Measurements from ENCODE around the gene GABRG3. TPM values are rescaled to one million over a fixed set of nuclear protein-coding genes. Genes with fewer than 3 reads are reported as not detected.

The GABRG3 gene
- total and polyA plus RNA-seq, 2 of the 4 experiments (the other 2 are of a cell fraction), result not detected

DNA sequence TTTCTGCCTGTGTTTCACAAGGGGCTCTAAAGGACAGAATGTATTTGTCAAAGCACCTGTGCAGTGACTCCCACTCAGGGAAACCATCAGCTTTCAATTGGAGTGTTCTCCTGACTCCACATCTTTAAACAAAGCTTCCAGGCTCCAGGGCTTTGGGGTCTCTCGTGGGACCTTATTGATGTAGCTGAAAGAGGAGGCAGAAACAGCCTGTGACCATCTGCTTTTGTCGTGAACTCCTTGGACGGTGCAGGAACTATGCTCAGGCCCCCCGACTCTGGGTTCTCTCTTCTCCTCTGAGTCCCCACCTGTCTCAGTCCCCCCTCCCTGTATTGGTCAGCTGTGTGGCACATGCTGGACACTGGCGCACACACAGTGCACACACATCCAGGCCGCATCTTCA lies 486.8 kb downstream of the GABRG3 start:
- Histone ChIP-seq H3K36me3 (ENCODE audit: control insufficient read depth, insufficient read depth, low read length) (no peaks in the 10 kb centered on the region), H3K56ac (ENCODE audit: extremely low read depth, insufficient read depth, low read length) (no peak overlapping the region), H3K27me3 (ENCODE audit: control insufficient read depth, insufficient read depth, low read length) (no peaks in the 10 kb centered on the region), H4K20me1 (ENCODE audit: insufficient read depth, low read length) (no peaks in the 10 kb centered on the region), H2BK15ac (ENCODE audit: low read depth, low read length) (no peak overlapping the region), H3K4me3 (ENCODE audit: insufficient read depth, low read depth, low read length) (no peak overlapping the region), H2AK9ac (replicated peaks; ENCODE audit: low read depth, low read length, poor library complexity) (no peak overlapping the region), H3K14ac (replicated peaks; ENCODE audit: low read depth, low read length) (no peak overlapping the region), H4K5ac (ENCODE audit: low read depth, low read length) (no peak overlapping the region), H2BK120ac (ENCODE audit: low read depth, low read length) (no peak overlapping the region), H3K9me1 (ENCODE audit: insufficient read depth, low read length) (no peaks in the 10 kb centered on the region), H2AK5ac (ENCODE audit: low read depth, low read length) (no peak overlapping the region), H4K91ac (ENCODE audit: insufficient read depth, low read depth, low read length) (no peak overlapping the region), H3K9ac (ENCODE audit: low read depth, low read length) (no peak overlapping the region), H2BK20ac (ENCODE audit: low read depth, low read length) (no peak overlapping the region), H3K9me3 (ENCODE audit: control insufficient read depth, insufficient read depth, low read length) (peaks cover 31% of the 10 kb centered on the region), H3K4me2 (ENCODE audit: low read depth, low read length) (no peak overlapping the region), H3K4me1 (ENCODE audit: control insufficient read depth, insufficient read depth, low read length) (no peaks in the 10 kb centered on the region), H2BK5ac (ENCODE audit: low read depth, low read length, poor library complexity, severe bottlenecking) (no peak overlapping the region), H4K8ac (ENCODE audit: low read depth in 2 of 2, low read length in 2 of 2) (no peak overlapping the region), H2AFZ (replicated peaks; ENCODE audit: low read length, poor library complexity) (no peak overlapping the region), H3K18ac (ENCODE audit: low read depth, low read length) (no peak overlapping the region), H3K27ac (ENCODE audit: insufficient read depth, low read length) (no peak overlapping the region), H3K23ac (ENCODE audit: low read depth, low read length) (no peak overlapping the region), H3K4ac (ENCODE audit: low read depth, low read length) (no peak overlapping the region), H3K79me1 (ENCODE audit: low read depth in 1 of 2, low read length in 2 of 2) (no peaks in the 10 kb centered on the region)
- ChIA-PET CTCF (no interaction called here), POLR2A (ENCODE audit: unreplicated experiment) (no interaction called here)
- in situ Hi-C loops (cut with MboI; ENCODE audit: low sequenced_read_pairs), result loop anchor here (10.0 kb wide), 1 partner anchor 57 kb away; no protein-coding TSS in a partner anchor
- BruUV-seq (replicated peaks), result no TSS peak
- TF ChIP-seq MXI1 (IDR thresholded peaks at IDR 0.05; ENCODE audit: borderline replicate concordance, low read depth, low read length), result no peak
- no peak for TF ChIP-seq RFX5 (IDR thresholded peaks at IDR 0.05; ENCODE audit: low read depth, low read length)
- TF ChIP-seq CHD1 (IDR thresholded peaks at IDR 0.05; ENCODE audit: low read depth, low read length), result no peak
- TF ChIP-seq MAZ (IDR thresholded peaks at IDR 0.05; ENCODE audit: borderline replicate concordance, low read depth, low read length), result no peak
- no peak for TF ChIP-seq RCOR1 (IDR thresholded peaks at IDR 0.05; ENCODE audit: insufficient replicate concordance, low read length)
- TF ChIP-seq, protein P1, sequence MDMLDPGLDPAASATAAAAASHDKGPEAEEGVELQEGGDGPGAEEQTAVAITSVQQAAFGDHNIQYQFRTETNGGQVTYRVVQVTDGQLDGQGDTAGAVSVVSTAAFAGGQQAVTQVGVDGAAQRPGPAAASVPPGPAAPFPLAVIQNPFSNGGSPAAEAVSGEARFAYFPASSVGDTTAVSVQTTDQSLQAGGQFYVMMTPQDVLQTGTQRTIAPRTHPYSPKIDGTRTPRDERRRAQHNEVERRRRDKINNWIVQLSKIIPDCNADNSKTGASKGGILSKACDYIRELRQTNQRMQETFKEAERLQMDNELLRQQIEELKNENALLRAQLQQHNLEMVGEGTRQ (IDR thresholded peaks at IDR 0.05; ENCODE audit: low read depth, low read length), result no peak
- TF ChIP-seq, protein P2, sequence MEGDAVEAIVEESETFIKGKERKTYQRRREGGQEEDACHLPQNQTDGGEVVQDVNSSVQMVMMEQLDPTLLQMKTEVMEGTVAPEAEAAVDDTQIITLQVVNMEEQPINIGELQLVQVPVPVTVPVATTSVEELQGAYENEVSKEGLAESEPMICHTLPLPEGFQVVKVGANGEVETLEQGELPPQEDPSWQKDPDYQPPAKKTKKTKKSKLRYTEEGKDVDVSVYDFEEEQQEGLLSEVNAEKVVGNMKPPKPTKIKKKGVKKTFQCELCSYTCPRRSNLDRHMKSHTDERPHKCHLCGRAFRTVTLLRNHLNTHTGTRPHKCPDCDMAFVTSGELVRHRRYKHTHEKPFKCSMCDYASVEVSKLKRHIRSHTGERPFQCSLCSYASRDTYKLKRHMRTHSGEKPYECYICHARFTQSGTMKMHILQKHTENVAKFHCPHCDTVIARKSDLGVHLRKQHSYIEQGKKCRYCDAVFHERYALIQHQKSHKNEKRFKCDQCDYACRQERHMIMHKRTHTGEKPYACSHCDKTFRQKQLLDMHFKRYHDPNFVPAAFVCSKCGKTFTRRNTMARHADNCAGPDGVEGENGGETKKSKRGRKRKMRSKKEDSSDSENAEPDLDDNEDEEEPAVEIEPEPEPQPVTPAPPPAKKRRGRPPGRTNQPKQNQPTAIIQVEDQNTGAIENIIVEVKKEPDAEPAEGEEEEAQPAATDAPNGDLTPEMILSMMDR (conservative IDR thresholded peaks at IDR 0.05; ENCODE audit: low read depth, low read length), result no peak
- no peak for TF ChIP-seq RAD21 (IDR thresholded peaks at IDR 0.05; ENCODE audit: low read length)
- TF ChIP-seq MAFK (IDR thresholded peaks at IDR 0.05; ENCODE audit: low read depth, low read length), result no peak
- TF ChIP-seq NFE2L2 (IDR thresholded peaks at IDR 0.05; ENCODE audit: low read depth, low read length), result no peak
- TF ChIP-seq FOS (IDR thresholded peaks at IDR 0.05; ENCODE audit: low read depth, low read length), result no peak
- no peak for TF ChIP-seq CEBPB (IDR thresholded peaks at IDR 0.05; ENCODE audit: low read depth, low read length)
- TF ChIP-seq POLR2A (IDR thresholded peaks at IDR 0.05; ENCODE audit: low read depth, low read length), result no peak
- 100% methylated on average over 1 of the region's 6 CpGs; no CpG with 5 or more reads in 1 of the 2 experiments for WGBS, 2 experiments (ENCODE audit: extremely low coverage in 2 of 2, insufficient read length in 1 of 2)
- DNase-seq, result no peak
- dilution Hi-C loops (cut with HindIII; ENCODE audit: low sequenced_read_pairs, unreplicated experiment), result no loop called here
- intact Hi-C loops (cut with micrococcal nuclease), result no loop called here
- no peak for ATAC-seq (ENCODE audit: low read depth)

All from IMR-90 (cell line).